ENCODE measurements around the gene IFIT3.
"Not testable (repeated sequence)": the region's sequence is repeated elsewhere in the genome, so short reads cannot be mapped to it uniquely, and the experiment has no call there.

The IFIT3 gene

GRCh38 chr10:89327803-89328441 lies at the start of gene IFIT3:
IFIT3 (plus strand) TSS chr10:89327997; CDS start chr10:89328074, 77 bp downstream.
- Histone ChIP-seq H3K27me3 (ENCODE audit: insufficient read depth, low read length) (no peaks in the 10 kb centered on the region), H3K9me3 (ENCODE audit: low read length) (no peaks in the 10 kb centered on the region), H2AFZ (ENCODE audit: low read depth, low read length) (peak within 1 kb of the TSS; percentile 93), H3K4me1 (ENCODE audit: insufficient read depth, low read length) (peaks cover 20% of the 10 kb centered on the region), H3K4me3 (ENCODE audit: low read length) (peak within 1 kb of the TSS; percentile 57), H3K36me3 (ENCODE audit: insufficient read depth, low read length) (no peaks in the 10 kb centered on the region)

GRCh38 chr10:89278034-89278535 lies 49.7 kb upstream of the IFIT3 start:
- Histone ChIP-seq H3K36me3 (ENCODE audit: insufficient read depth, low read length) (no peaks in the 10 kb centered on the region), H2AFZ (ENCODE audit: low read depth, low read length) (no peak overlapping the region), H3K27me3 (ENCODE audit: insufficient read depth, low read length) (no peaks in the 10 kb centered on the region), H3K9me3 (ENCODE audit: low read length) (no peaks in the 10 kb centered on the region), H3K4me1 (ENCODE audit: insufficient read depth, low read length) (peaks cover 4% of the 10 kb centered on the region), H3K4me3 (ENCODE audit: low read length) (no peak overlapping the region)

- H3K4me1 ChIP-seq (ENCODE audit: insufficient read depth, low read length) = peaks cover 9% of the 10 kb centered on the region
- no peak overlapping the region for H2AFZ ChIP-seq (ENCODE audit: low read depth, low read length)
- no peaks in the 10 kb centered on the region for H3K36me3 ChIP-seq (ENCODE audit: insufficient read depth, low read length)
- no peaks in the 10 kb centered on the region for H3K27me3 ChIP-seq (ENCODE audit: insufficient read depth, low read length)
- no peaks in the 10 kb centered on the region for H3K9me3 ChIP-seq (ENCODE audit: low read length)
- no peak overlapping the region for H3K4me3 ChIP-seq (ENCODE audit: low read length)
Measured at GRCh38 chr10:89278900-89279392, 48.9 kb upstream of the IFIT3 start.

GRCh38 chr10:89279421-89279869 lies 48.4 kb upstream of the IFIT3 start:
- Histone ChIP-seq H3K27me3 (ENCODE audit: insufficient read depth, low read length) (no peaks in the 10 kb centered on the region), H3K9me3 (ENCODE audit: low read length) (no peaks in the 10 kb centered on the region), H3K36me3 (ENCODE audit: insufficient read depth, low read length) (no peaks in the 10 kb centered on the region), H3K4me1 (ENCODE audit: insufficient read depth, low read length) (peaks cover 13% of the 10 kb centered on the region), H3K4me3 (ENCODE audit: low read length) (no peak overlapping the region), H2AFZ (ENCODE audit: low read depth, low read length) (no peak overlapping the region)

GRCh38 chr10:89280508-89280907 lies 47.3 kb upstream of the IFIT3 start:
- Histone ChIP-seq H3K27me3 (ENCODE audit: insufficient read depth, low read length) (no peaks in the 10 kb centered on the region), H2AFZ (ENCODE audit: low read depth, low read length) (no peak overlapping the region), H3K36me3 (ENCODE audit: insufficient read depth, low read length) (no peaks in the 10 kb centered on the region), H3K9me3 (ENCODE audit: low read length) (no peaks in the 10 kb centered on the region), H3K4me1 (ENCODE audit: insufficient read depth, low read length) (peaks cover 13% of the 10 kb centered on the region), H3K4me3 (ENCODE audit: low read length) (no peak overlapping the region)

GRCh38 chr10:89281606-89282395 lies 46.0 kb upstream of the IFIT3 start:
- H3K4me3 ChIP-seq (ENCODE audit: low read length) = no peak overlapping the region
- H3K36me3 ChIP-seq (ENCODE audit: insufficient read depth, low read length) = no peaks in the 10 kb centered on the region
- no peaks in the 10 kb centered on the region for H3K9me3 ChIP-seq (ENCODE audit: low read length)
- H3K4me1 ChIP-seq (ENCODE audit: insufficient read depth, low read length) = peaks cover 13% of the 10 kb centered on the region
- no peak overlapping the region for H2AFZ ChIP-seq (ENCODE audit: low read depth, low read length)
- no peaks in the 10 kb centered on the region for H3K27me3 ChIP-seq (ENCODE audit: insufficient read depth, low read length)

GRCh38 chr10:89283025-89283935 lies 44.5 kb upstream of the IFIT3 start:
- H3K27me3 ChIP-seq (ENCODE audit: insufficient read depth, low read length) = no peaks in the 10 kb centered on the region
- H3K36me3 ChIP-seq (ENCODE audit: insufficient read depth, low read length) = no peaks in the 10 kb centered on the region
- peak overlapping the region; percentile 50 for H3K4me3 ChIP-seq (ENCODE audit: low read length)
- H3K9me3 ChIP-seq (ENCODE audit: low read length) = no peaks in the 10 kb centered on the region
- peaks cover 11% of the 10 kb centered on the region for H3K4me1 ChIP-seq (ENCODE audit: insufficient read depth, low read length)
- H2AFZ ChIP-seq (ENCODE audit: low read depth, low read length) = peak overlapping the region; percentile 73

GRCh38 chr10:89283936-89284475 lies 43.8 kb upstream of the IFIT3 start:
- H3K9me3 ChIP-seq (ENCODE audit: low read length) = no peaks in the 10 kb centered on the region
- H2AFZ ChIP-seq (ENCODE audit: low read depth, low read length) = peak overlapping the region; percentile 73
- H3K36me3 ChIP-seq (ENCODE audit: insufficient read depth, low read length) = no peaks in the 10 kb centered on the region
- peak overlapping the region; percentile 50 for H3K4me3 ChIP-seq (ENCODE audit: low read length)
- H3K4me1 ChIP-seq (ENCODE audit: insufficient read depth, low read length) = peaks cover 9% of the 10 kb centered on the region
- no peaks in the 10 kb centered on the region for H3K27me3 ChIP-seq (ENCODE audit: insufficient read depth, low read length)

GRCh38 chr10:89284711-89285110 lies 43.1 kb upstream of the IFIT3 start:
- H3K9me3 ChIP-seq (ENCODE audit: low read length); H3K4me3 ChIP-seq (ENCODE audit: low read length); H3K27me3 ChIP-seq (ENCODE audit: insufficient read depth, low read length); H2AFZ ChIP-seq (ENCODE audit: low read depth, low read length); H3K36me3 ChIP-seq (ENCODE audit: insufficient read depth, low read length): not testable (repeated sequence)
- peaks cover 15% of the 10 kb centered on the region for H3K4me1 ChIP-seq (ENCODE audit: insufficient read depth, low read length)

- H3K27me3 ChIP-seq (ENCODE audit: insufficient read depth, low read length); H3K36me3 ChIP-seq (ENCODE audit: insufficient read depth, low read length); H2AFZ ChIP-seq (ENCODE audit: low read depth, low read length); H3K4me3 ChIP-seq (ENCODE audit: low read length); H3K9me3 ChIP-seq (ENCODE audit: low read length): not testable (repeated sequence)
- H3K4me1 ChIP-seq (ENCODE audit: insufficient read depth, low read length) = peaks cover 21% of the 10 kb centered on the region
Measured at GRCh38 chr10:89285303-89285702, 42.5 kb upstream of the IFIT3 start.

- H3K4me3 ChIP-seq (ENCODE audit: low read length) = no peak overlapping the region
- no peaks in the 10 kb centered on the region for H3K9me3 ChIP-seq (ENCODE audit: low read length)
- H3K27me3 ChIP-seq (ENCODE audit: insufficient read depth, low read length) = no peaks in the 10 kb centered on the region
- H2AFZ ChIP-seq (ENCODE audit: low read depth, low read length) = no peak overlapping the region
- no peaks in the 10 kb centered on the region for H3K36me3 ChIP-seq (ENCODE audit: insufficient read depth, low read length)
- peaks cover 5% of the 10 kb centered on the region for H3K4me1 ChIP-seq (ENCODE audit: insufficient read depth, low read length)
Measured at GRCh38 chr10:89294721-89295239, 33.0 kb upstream of the IFIT3 start.

GRCh38 chr10:89295597-89295996 lies 32.2 kb upstream of the IFIT3 start:
- Histone ChIP-seq H3K4me1 (ENCODE audit: insufficient read depth, low read length) (no peaks in the 10 kb centered on the region), H3K36me3 (ENCODE audit: insufficient read depth, low read length) (no peaks in the 10 kb centered on the region), H3K27me3 (ENCODE audit: insufficient read depth, low read length) (no peaks in the 10 kb centered on the region), H3K9me3 (ENCODE audit: low read length) (no peaks in the 10 kb centered on the region), H3K4me3 (ENCODE audit: low read length) (no peak overlapping the region), H2AFZ (ENCODE audit: low read depth, low read length) (no peak overlapping the region)
